ENCODE measurements around the gene DUSP22. TPM values are rescaled to one million over a fixed set of nuclear protein-coding genes. Genes with fewer than 3 reads are reported as not detected.

DUSP22 gene
- polyA plus RNA-seq, 1 of the 3 experiments (the other 2 are of a cell fraction), result 6.8 TPM

DNA sequence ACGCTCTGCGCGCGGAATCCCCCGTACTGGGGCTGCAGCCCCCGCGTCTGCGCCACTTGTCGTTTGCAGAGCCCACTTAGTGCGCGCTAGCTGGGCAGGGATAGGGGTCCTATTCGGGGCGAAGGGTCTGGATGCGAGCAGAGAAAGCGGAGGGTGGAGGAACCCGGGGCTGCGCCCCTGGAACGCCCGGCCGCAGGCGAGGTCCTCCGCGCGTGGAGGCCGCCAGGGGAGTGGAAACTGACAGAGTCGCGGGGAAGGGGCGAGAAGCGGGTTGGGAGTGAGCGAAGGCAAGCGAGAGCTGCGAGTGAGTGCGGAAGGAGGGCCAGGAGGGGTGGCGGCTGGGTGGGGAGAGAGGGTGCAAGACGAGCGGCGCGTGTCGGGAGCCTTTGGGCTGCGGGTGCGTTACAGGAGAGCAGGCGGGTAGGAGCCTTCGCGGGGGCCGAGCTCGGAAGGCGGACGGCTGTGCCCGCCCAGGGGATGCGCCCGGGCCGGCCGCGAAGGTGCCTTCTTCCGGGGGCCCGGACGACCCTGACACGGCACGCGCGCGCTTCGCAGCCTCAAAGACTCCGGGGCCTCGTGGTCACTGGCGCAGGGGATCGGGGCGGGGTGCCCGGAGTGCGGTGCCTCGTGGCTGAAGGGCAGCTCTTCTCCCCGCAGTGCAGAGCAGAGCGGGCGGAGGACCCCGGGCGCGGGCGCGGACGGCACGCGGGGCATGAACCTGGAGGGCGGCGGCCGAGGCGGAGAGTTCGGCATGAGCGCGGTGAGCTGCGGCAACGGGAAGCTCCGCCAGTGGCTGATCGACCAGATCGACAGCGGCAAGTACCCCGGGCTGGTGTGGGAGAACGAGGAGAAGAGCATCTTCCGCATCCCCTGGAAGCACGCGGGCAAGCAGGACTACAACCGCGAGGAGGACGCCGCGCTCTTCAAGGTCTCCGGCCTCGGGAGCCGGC lies 100.4 kb downstream of the DUSP22 start:
- peaks cover 89% of the 10 kb centered on the region for H3K27me3 ChIP-seq (ENCODE audit: insufficient read depth)
- H4K20me1 ChIP-seq (ENCODE audit: insufficient read depth), result no peaks in the 10 kb centered on the region
- H3K9me2 ChIP-seq, result no peaks in the 10 kb centered on the region
- H3K4me2 ChIP-seq, result no peak overlapping the region
- no peak overlapping the region for H3K4me3 ChIP-seq (ENCODE audit: low read depth in 2 of 2, low read length in 1 of 2)
- 19% methylated on average over 21 of the region's 108 CpGs for WGBS (ENCODE audit: low lambda C conversion rate)
- ChIA-PET POLR2A (no interaction called here), CTCF (no interaction called here)
- H3F3A ChIP-seq (replicated peaks; ENCODE audit: insufficient read depth), result no peaks in the 10 kb centered on the region
- TF ChIP-seq NRF1 (IDR thresholded peaks at IDR 0.05; ENCODE audit: low read depth, low read length) (no peak), RCOR1 (IDR thresholded peaks at IDR 0.05; ENCODE audit: low read length) (no peak), EZH2phosphoT487 (IDR thresholded peaks at IDR 0.05; ENCODE audit: borderline replicate concordance, low read depth) (no peak), TEAD4 (IDR thresholded peaks at IDR 0.05; ENCODE audit: borderline replicate concordance, insufficient read depth) (no peak), SIN3A (IDR thresholded peaks at IDR 0.05; ENCODE audit: borderline replicate concordance, low read depth, low read length) (no peak), YY1 (IDR thresholded peaks at IDR 0.05; ENCODE audit: low read depth) (no peak), TCF12 (IDR thresholded peaks at IDR 0.05) (no peak), RAD21 (IDR thresholded peaks at IDR 0.05; ENCODE audit: low read length) (no peak), RXRA (IDR thresholded peaks at IDR 0.05; ENCODE audit: borderline replicate concordance, low read depth) (no peak), FOSL2 (IDR thresholded peaks at IDR 0.05; ENCODE audit: borderline replicate concordance, low read depth) (no peak), EP300 (IDR thresholded peaks at IDR 0.05; ENCODE audit: borderline replicate concordance in 1 of 2, low read depth in 1 of 2, low read length in 1 of 2) (no peak), FOXJ3 (CRISPR knock-in tag; IDR thresholded peaks at IDR 0.05) (no peak), MEF2A (IDR thresholded peaks at IDR 0.05; ENCODE audit: borderline replicate concordance, low read depth) (no peak)
- TF ChIP-seq, protein P1, sequence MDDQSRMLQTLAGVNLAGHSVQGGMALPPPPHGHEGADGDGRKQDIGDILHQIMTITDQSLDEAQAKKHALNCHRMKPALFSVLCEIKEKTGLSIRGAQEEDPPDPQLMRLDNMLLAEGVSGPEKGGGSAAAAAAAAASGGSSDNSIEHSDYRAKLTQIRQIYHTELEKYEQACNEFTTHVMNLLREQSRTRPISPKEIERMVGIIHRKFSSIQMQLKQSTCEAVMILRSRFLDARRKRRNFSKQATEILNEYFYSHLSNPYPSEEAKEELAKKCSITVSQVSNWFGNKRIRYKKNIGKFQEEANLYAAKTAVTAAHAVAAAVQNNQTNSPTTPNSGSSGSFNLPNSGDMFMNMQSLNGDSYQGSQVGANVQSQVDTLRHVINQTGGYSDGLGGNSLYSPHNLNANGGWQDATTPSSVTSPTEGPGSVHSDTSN (IDR thresholded peaks at IDR 0.05), result no peak
- TF ChIP-seq, protein P2, sequence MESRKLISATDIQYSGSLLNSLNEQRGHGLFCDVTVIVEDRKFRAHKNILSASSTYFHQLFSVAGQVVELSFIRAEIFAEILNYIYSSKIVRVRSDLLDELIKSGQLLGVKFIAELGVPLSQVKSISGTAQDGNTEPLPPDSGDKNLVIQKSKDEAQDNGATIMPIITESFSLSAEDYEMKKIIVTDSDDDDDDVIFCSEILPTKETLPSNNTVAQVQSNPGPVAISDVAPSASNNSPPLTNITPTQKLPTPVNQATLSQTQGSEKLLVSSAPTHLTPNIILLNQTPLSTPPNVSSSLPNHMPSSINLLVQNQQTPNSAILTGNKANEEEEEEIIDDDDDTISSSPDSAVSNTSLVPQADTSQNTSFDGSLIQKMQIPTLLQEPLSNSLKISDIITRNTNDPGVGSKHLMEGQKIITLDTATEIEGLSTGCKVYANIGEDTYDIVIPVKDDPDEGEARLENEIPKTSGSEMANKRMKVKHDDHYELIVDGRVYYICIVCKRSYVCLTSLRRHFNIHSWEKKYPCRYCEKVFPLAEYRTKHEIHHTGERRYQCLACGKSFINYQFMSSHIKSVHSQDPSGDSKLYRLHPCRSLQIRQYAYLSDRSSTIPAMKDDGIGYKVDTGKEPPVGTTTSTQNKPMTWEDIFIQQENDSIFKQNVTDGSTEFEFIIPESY (IDR thresholded peaks at IDR 0.05; ENCODE audit: borderline replicate concordance, low read depth), result no peak
- TF ChIP-seq, protein P3, sequence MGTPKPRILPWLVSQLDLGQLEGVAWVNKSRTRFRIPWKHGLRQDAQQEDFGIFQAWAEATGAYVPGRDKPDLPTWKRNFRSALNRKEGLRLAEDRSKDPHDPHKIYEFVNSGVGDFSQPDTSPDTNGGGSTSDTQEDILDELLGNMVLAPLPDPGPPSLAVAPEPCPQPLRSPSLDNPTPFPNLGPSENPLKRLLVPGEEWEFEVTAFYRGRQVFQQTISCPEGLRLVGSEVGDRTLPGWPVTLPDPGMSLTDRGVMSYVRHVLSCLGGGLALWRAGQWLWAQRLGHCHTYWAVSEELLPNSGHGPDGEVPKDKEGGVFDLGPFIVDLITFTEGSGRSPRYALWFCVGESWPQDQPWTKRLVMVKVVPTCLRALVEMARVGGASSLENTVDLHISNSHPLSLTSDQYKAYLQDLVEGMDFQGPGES (IDR thresholded peaks at IDR 0.05; ENCODE audit: low read depth, low read length), result no peak
- TF ChIP-seq, protein P4, sequence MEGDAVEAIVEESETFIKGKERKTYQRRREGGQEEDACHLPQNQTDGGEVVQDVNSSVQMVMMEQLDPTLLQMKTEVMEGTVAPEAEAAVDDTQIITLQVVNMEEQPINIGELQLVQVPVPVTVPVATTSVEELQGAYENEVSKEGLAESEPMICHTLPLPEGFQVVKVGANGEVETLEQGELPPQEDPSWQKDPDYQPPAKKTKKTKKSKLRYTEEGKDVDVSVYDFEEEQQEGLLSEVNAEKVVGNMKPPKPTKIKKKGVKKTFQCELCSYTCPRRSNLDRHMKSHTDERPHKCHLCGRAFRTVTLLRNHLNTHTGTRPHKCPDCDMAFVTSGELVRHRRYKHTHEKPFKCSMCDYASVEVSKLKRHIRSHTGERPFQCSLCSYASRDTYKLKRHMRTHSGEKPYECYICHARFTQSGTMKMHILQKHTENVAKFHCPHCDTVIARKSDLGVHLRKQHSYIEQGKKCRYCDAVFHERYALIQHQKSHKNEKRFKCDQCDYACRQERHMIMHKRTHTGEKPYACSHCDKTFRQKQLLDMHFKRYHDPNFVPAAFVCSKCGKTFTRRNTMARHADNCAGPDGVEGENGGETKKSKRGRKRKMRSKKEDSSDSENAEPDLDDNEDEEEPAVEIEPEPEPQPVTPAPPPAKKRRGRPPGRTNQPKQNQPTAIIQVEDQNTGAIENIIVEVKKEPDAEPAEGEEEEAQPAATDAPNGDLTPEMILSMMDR (IDR thresholded peaks at IDR 0.05), result no peak
- DNase-seq, result no peak
- no peak overlapping the region for H2AFZ ChIP-seq (ENCODE audit: low read depth)
- H3K27ac ChIP-seq (ENCODE audit: low read depth in 2 of 2, low read length in 1 of 2), result no peak overlapping the region
- no peaks in the 10 kb centered on the region for H3K79me2 ChIP-seq (ENCODE audit: insufficient read depth)
- no peaks in the 10 kb centered on the region for H3K9me3 ChIP-seq
- no peaks in the 10 kb centered on the region for H3K4me1 ChIP-seq (ENCODE audit: control insufficient read depth in 1 of 2, insufficient read depth in 2 of 2, low read depth in 1 of 2, low read length in 1 of 2)
- no peaks in the 10 kb centered on the region for H3K36me3 ChIP-seq (replicated peaks in 1 of 2; ENCODE audit: control insufficient read depth in 1 of 2, insufficient read depth in 2 of 2, low read length in 1 of 2)
- H3K9ac ChIP-seq, result no peak overlapping the region
